Measurements from ENCODE around the gene AP4M1.
A peak's percentile ranks its signal among the peaks of the same experiment; 100 is the strongest.
"Not testable (repeated sequence)": the region's sequence is repeated elsewhere in the genome, so short reads cannot be mapped to it uniquely, and the experiment has no call there.

AP4M1 gene

DNA sequence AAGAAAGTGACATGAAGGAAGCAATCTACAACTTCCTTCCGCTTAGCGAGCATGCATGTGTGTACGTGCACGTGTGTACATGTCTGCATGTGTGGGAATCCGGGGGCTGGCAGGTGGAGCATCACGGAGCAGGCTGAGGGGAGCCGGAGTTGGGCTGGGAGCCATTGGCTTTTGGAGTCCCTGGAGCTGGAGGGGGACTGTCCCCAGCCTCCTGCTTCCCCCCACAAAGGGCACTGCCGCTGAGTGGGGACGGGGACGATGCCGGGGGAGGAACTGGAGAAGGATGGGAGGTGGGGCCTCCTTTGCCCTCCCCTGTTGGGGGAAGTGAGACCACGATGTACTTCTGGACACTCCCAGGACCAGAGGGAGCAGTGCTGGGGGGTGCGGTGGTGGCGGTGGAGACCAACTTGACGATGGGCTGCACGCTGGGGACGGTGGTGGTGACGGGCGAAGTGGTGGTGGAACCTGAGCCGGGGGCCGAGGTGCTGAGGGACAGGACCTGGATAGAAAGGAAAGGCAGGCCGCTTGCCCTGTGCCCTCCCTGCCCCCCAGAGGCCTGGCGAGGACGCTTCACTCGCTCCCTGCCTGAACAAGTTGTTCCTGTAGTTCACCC, 5.8 kb downstream of the AP4M1 start:
- DNase-seq (ENCODE audit: low read depth in 2 of 2): no peak

DNA sequence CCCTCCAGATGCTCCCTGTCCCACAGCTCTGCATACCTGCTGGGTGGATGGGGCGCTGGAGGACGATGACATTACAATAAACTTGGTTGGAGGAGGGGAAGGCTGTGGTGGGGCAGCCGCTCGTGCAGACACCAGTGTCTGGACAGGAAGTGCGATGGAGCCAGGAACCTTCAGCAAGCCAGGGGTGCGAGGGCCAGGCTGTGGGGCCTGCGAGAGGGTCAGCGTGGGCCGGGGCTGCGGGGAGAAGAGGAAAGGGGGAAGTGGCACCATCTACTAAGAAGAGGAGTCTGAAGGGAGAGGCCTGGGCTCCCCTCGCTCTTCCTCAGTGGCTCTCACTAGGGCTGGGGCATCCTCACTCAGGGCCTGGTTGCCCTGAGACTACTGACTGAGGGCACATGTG, 6.4 kb downstream of the AP4M1 start:
- no peak for DNase-seq (ENCODE audit: low read depth in 2 of 2)

DNA sequence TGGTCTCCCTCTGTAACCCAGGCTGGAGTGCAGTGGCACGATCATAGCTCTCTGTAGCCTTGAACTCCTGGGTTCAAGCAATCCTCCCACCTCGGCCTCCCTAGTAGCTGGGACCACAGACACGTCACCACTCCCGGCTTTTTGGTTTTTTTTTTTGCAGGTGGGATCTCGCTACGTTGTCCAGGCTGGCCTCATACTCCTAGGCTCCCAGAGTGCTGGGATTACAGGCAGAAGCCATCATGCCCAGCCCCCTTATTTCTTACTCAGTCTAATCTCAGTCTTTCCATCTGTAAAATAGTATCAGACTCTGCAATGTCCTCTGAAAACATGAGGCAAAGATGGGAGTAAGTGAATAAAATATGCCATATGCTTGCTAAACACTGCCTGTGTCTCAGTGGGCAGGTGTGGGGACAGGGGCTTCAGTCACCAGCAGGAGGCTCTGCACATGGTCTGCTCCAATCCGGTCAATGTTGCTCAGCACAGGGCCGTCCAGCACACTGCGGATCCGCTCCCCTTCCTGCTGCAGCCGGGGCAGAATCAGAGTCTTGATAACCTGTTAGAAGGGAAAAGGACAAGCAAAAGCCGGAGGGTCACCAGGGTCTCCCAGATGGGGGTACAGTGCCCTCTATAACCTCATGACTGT, 8.2 kb downstream of the AP4M1 start:
- DNase-seq (ENCODE audit: low read depth in 2 of 2): no peak

DNA sequence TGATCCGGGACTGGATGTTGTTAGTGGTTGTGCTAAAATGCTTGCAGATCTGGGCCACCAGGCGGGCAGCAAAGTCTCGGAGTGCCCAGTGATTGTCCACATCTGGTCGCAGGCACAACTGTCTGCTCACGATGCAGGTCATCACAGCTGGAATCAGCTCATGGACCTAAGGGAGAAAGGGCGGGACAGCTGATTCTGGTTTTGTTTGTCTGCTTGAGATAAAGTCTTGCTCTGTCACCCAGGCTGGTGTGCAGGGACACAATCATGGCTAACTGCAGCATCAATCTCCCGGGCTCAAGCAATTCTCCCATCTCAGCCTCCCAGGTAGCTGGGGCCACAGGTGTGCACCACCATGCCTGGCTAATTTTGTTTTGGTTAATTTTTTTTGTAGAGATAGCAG, 9.7 kb downstream of the AP4M1 start:
- DNase-seq (ENCODE audit: low read depth in 2 of 2): no peak

DNA sequence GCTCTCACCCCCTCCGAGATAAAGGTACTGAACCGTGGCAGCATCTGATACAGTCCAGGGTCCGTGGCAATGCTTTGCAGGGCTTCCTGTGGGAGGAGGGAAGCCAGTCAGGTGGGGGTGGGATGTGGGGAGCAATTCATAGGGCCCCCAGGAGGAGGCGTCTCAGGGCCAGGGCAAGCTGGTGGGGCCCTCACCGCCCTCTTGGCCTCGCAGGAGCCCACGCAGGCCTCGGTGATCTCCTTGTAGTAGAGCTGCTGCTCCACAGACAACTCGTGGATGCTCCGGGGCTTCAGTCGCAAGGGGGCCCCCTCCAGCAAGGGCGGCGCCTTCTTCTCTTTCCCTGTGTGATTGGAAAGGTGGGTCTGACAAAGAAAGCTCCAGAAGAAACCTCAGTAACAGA, 10.5 kb downstream of the AP4M1 start:
- no peak for DNase-seq (ENCODE audit: low read depth in 2 of 2)

DNA sequence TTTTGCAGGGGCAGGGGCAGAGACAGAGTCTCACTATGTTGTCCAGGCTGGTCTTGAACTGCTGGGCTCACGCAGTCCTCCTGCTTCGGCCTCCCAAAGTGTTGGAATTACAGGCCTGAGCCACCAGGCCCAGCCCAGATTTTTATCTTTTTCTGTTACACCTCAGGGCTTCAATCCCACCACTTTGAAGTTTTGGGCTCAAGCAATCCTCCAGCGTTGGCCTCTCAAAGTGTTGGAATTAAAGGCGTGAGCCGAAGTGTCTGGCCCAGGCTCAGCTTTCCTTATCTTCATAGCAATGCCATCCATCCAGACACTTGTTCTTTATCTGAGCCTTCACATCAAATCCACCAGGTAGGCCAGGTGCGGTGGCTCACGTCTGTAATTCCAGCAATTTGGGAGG, 13.6 kb downstream of the AP4M1 start:
- no peak for DNase-seq (ENCODE audit: low read depth in 2 of 2)

DNA sequence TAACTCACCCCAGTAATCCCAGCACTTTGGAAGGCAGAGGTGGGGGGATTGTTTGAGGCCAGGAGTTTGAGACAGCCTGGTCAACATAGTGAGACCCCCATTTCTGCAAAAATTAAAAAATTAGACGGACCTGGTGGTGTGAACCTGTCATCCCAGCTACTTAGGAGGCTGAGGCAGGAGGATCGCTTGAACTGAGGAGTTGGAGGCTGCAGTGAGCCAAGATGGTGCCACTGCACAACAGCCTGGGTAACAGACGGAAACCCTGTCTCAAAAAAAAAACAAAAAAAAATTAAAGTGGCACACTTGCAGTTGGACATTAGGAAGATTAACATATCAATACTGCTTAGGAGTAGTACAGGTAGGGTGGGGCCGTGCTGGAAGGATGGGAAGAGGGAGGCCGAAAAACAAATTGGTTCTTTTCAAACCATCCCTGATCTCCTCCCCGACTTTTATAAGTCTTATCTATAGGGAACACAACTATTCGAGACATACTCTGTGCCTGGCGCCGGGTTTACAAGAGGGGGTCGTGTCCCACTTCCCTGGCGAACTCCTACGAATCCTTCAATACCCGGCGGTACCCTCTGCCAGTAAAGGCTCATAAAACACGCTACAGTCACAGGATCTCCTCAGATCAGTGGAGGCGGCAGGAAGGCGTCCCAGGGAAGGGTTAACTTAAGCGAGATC, 17.1 kb downstream of the AP4M1 start:
- DNase-seq (ENCODE audit: low read depth in 2 of 2): no peak

DNA sequence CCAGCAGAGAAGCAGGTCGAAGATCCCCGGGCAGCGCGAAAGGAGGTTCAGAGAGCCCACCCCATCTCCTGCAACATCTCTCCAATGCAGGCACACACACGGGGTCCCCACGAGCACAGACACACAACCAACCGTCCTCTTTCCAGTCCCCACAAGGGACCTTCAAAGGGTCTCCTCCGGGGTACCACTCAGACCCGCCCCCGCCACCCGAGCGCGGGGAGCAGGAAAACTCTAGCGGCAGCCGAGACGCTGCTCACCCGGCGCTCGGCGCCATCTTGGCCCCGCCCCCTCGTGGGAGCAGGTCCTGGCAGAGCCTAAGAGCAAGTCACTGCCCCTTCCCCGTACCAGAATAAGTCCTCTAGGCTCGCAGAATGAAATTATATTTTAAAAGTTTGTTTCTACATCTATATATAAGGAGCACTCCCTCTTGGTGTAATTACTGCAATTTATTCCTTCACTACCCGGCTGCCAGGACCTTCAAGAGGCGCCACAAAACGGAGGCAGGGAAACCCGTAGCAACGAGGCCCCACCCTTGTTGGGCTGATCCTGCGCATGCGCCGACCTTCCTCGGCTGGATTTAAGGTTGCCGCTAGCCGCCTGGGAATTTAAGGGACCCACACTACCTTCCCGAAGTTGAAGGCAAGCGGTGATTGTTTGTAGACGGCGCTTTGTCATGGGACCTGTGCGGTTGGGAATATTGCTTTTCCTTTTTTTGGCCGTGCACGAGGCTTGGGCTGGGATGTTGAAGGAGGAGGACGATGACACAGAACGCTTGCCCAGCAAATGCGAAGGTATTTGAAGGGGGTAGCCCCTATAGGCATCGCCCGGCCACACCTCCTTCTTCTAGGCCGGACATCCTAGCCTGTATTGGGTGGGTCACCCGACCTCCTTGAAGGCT, 17.9 kb downstream of the AP4M1 start, which contains the start of the genes CNPY4 and TAF6:
Gene CNPY4 (plus strand): TSS at position 563 of the 898 bp plus-strand sequence. CDS start 111 bp downstream, at position 674.
Gene TAF6 (minus strand): TSS at position 287 of the 898 bp plus-strand sequence. CDS start 5,149 bp downstream, outside the sequence.
- DNase-seq (ENCODE audit: low read depth in 2 of 2): peak; percentile 91 to 92

DNA sequence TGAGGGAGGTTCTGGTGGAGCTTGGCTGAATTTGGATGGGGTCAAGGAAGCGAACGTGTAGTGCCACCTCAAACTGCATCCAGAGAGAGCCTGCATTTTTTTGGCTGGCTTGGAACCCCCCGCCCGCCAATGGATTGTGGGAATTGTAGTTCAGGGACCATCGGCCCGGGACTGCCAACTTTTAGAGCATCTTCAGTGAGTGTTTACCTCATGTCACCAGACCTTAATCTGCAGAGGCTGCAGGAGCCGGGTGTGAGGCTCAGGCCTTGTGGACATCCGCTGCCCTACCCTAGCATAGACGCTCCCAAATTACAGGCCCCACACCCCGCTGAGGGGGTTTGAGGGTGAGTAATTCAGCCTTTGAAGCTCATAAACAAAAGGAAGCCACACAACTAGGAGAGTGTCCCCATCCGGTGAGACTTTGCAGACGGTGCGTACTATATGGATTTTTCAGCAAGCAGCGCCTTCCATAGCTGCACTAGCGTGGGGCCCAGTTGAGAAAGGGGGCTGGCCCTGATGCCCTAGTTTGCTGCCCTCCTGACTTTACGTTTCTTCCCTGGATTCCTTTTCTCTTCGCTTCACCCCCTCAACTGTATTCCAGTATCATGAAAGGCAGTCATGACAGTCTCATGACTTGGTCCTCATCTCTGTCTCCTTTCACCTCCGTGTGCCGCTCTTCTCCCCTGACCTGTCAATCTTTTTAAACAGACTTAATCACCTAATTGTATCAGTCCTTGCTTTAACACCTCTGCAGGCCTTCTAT, 18.7 kb downstream of the AP4M1 start:
- DNase-seq (ENCODE audit: low read depth in 2 of 2): peak; percentile 42 to 54

DNA sequence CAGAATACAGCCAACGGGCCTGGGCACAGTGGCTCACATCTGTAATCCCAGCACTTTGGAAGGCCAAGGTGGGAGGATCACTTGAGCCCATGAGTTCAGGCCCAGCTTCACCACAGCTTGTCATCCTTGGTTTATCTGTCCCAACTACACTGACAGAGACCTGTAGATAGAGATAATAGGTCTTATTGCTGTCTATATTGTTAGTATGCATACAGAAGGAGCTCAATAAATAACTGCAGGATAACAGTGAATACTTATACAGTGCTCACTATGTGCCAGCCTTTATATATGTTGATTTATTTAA, 19.2 kb downstream of the AP4M1 start:
- DNase-seq (ENCODE audit: low read depth in 2 of 2): no peak

DNA sequence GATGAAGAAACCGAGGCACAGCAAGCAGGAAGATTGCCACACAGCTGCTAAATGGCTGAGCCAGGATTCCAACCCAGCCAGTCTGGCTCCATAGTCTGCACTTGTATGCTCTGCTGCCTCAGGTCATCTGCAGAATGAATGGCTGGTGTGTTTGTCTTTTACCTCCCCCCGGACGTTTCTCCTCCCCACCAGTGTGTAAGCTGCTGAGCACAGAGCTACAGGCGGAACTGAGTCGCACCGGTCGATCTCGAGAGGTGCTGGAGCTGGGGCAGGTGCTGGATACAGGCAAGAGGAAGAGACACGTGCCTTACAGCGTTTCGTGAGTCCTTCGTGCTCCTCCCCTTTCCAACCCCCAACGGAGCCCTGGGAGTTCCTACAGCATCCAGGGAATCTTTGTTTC, 20.6 kb downstream of the AP4M1 start:
- no peak for DNase-seq (ENCODE audit: low read depth in 2 of 2)

DNA sequence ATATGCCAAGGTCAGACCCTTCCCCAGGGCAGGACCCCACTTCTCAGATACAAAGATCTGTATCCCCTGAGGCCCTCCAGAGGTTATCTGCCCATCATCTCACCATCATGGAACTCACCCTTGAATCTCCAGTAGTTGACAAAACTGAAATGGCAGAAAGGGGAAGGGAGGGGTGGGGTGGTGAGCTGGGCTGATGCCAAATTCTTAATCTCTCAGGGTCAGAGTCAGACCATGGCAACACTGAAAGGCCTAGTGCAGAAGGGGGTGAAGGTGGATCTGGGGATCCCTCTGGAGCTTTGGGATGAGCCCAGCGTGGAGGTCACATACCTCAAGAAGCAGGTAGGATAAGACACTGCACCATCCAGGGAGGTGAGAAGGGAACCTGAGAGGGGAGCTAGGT, 21.1 kb downstream of the AP4M1 start:
- DNase-seq (ENCODE audit: low read depth in 2 of 2): no peak

DNA sequence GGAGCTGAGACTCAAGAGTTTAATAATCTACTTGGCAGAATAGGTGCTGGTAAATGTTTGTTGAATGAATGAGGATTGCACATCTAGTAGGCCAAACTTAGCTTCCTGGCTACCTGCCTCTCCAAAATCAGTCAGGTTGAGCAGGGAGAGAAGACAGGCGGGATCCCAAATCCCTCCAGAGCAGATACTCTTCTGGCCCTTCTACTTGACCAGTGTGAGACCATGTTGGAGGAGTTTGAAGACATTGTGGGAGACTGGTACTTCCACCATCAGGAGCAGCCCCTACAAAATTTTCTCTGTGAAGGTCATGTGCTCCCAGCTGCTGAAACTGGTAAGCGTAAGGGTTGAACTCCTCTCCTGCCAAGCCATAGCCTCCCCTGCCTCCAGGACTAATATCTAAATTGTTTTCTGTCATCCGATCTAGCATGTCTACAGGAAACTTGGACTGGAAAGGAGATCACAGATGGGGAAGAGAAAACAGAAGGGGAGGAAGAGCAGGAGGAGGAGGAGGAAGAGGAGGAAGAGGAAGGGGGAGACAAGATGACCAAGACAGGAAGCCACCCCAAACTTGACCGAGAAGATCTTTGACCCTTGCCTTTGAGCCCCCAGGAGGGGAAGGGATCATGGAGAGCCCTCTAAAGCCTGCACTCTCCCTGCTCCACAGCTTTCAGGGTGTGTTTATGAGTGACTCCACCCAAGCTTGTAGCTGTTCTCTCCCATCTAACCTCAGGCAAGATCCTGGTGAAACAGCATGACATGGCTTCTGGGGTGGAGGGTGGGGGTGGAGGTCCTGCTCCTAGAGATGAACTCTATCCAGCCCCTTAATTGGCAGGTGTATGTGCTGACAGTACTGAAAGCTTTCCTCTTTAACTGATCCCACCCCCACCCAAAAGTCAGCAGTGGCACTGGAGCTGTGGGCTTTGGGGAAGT, 23.1 kb downstream of the AP4M1 start:
- DNase-seq (ENCODE audit: low read depth in 2 of 2): no peak

DNA sequence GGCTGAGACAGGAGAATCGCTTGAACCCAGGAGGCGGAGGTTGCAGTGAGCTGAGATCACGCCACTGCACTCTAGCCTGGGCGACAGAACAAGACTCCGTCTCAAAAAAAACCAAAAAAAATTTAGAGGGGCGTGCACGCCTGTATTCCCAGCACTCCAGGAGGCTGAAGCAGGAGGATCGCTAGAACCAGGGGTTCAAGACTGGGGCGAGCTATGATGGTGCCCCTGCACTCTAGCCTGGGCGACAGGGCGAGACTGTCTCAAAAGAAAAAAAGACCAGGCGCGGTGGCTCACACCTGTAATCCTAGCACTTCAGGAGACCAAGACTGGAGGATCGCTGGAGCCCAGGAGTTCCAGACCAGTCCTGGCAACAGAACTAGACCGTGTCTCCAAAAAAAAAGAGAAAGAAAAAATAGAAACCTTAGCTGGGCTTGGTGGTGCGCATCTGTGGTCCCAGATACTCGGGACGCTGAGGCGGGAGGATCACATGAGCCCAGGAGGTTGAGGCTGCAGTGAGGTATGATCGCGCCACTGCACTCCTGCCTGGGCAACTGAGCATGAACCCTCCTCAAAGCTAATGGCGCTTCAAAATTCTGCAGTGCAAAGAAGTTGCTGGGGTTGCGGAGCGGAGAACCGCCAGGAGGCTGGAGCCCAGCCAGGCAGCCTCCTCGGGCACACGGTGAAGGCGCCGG, 24.9 kb downstream of the AP4M1 start:
- DNase-seq (ENCODE audit: low read depth in 2 of 2): no peak

DNA sequence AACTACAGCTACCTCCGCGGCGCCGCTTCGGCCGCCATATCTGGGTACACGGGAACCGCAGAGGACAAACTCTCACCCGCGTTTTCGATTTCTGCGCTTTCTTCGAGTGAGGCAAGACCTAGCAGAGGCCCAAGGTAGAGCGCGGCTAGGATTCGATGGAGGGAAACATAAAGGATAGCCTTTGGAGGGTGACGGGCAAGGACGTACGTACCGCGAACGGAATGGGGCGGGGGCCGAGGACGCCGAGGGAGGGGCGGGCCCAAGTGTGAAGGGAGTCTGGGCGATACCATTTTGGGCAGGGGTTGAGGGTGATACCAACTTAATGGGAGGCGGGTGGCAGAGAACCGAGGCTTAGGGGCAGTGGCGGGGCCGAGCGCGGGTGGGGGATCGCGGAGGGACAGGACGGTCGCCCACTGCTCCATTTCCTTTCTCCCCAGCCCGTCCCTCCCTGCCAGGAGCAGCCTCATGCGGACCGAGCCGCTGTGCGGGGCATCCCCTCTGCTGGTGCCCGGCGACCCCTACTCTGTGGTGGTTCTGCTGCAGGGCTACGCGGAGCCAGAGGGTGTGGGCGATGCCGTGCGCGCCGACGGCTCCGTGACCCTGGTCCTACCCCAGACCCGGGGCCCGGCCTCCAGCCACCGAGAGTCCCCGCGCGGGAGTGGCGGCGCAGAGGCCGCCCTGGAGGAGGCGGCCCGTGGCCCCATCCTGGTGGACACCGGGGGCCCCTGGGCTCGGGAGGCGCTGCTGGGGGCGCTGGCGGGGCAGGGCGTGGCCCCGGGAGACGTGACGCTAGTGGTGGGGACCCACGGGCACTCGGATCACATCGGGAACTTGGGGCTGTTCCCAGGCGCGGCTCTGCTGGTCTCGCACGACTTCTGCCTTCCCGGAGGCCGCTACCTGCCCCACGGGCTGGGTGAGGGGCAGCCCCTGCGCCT, 25.8 kb downstream of the AP4M1 start, which contains the start of gene MBLAC1:
Gene MBLAC1 (plus strand): TSS at position 37 of the 935 bp plus-strand sequence. CDS start 429 bp downstream, at position 466.
- DNase-seq (ENCODE audit: low read depth in 2 of 2): peak; percentile 82 to 83

DNA sequence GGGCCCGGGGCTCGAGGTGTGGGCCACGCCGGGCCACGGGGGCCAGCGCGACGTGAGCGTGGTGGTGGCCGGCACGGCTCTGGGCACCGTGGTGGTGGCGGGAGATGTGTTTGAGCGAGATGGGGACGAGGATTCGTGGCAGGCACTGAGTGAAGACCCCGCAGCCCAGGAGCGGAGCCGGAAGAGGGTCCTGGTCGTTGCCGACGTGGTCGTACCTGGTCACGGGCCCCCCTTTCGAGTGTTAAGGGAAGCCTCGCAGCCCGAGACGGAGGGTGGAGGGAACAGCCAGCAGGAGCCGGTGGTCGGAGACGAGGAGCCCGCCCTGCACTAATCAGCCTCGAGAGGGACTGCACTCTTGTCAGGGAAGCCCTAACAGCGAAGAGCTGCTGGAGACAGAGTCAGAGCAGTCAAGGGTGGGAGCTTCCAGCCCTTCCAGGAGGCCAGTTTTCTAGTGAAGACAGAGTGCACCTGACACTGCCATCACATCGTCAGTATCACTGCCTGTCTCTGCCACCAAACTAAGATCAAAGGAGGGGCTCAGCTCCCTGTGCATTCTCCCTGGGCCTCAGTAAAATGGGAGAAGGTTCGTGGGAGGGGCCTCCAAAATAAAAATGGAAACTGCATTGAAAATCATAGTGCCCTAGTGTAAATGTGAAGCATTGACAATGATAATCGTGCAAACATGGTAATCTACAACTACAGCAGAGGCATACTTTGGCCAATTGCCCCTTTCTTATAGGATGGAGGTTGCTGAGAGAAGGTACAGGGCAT, 26.6 kb downstream of the AP4M1 start:
- DNase-seq (ENCODE audit: low read depth in 2 of 2): peak in 1 of 2 donors; percentile 6

DNA sequence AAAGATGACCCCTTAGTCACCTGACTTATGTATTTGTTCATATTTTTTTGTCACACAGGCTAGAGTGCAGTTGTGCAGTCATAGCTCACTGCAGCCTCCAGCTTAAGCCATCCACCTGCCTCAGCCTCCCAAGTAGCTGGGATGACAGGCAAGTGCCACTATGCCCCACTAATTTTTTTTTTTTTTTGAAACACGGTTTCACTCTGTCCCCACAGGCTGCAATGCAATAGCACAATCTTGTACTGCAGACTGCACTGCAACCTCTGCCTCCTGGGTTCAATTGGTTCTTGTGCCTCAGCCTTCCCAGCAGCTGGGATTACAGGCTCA, 27.2 kb downstream of the AP4M1 start:
- DNase-seq (ENCODE audit: low read depth in 2 of 2): no peak

DNA sequence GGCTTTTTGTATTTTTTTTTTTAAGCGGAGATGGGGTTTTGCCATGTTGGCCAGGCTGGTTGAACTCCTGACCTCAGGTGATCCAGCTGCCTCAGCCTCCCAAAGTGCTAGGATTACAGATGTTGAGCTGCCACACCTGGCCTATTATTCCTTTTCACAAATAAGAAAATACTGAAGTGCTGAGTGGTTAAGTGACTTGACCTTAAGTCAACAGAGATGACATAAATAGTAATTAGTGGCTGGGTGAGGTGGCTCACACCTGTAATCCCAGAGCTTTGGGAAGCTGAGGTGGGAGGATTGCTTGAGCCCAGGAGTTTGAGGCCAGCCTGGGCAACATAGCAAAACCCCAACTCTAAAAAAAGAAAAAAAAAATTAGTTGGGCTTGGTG, 28.8 kb downstream of the AP4M1 start:
- DNase-seq (ENCODE audit: low read depth in 2 of 2): not testable (repeated sequence)
